GM23248 (cell line): ENCODE results near the gene OSBP2.

Source experiments
- EZH2 ChIP-seq: fragments of 200-600 bp; sonication (generic); IDR thresholded peaks from 2 replicates; pipeline ENCODE4 v1.6.1; 2018; ENCODE audit warnings: antibody characterized with exemption, mild to moderate bottlenecking; ENCODE audit not compliant: insufficient read depth, poor library complexity, severe bottlenecking
- EZH2phosphoT487 ChIP-seq: fragments of 200-600 bp; sonication (generic); IDR thresholded peaks from 2 replicates; pipeline ENCODE4 v1.6.1; 2018; ENCODE audit warnings: antibody characterized with exemption, moderate library complexity, mild to moderate bottlenecking, low read depth; ENCODE audit not compliant: insufficient read depth

- TF ChIP-seq EZH2: no peak
- no peak for TF ChIP-seq EZH2phosphoT487
Observed at GRCh38 chr22:30843245-30843644, 148.6 kb downstream of the OSBP2 start.
